SK-MEL-5 (cell line): ENCODE results near the gene RPN1. TPM values are rescaled to one million over a fixed set of nuclear protein-coding genes. Genes with fewer than 3 reads are reported as not detected.
"Not testable (repeated sequence)": the region's sequence is repeated elsewhere in the genome, so short reads cannot be mapped to it uniquely, and the experiment has no call there.

ENCODE experiments used
- DNase-seq: peaks from one replicate; pipeline ENCODE4 v3.0.0-alpha.2; 2016; ENCODE audit warnings: low read depth, low spot score
- in situ Hi-C: cut with HindIII; loops from 2 replicates; pipeline ENCODE4 v1.10.0; 2016; ENCODE audit warnings: low sequenced_read_pairs, high pct_unique_total_duplicates, low pct_unique_long_range_greater_than_20kb
- total RNA-seq: library from RNA; depleted of rRNA; stranded (reverse); fragments of >200 nt; shearing (Covaris generic); gene quantifications from 2 replicates; pipeline ENCODE4 v1.2.3, GENCODE V29; 2014

RPN1 gene
- total RNA-seq, 1 experiment from 2014 or later, result 632 TPM

- DNase-seq, result no peak
- in situ Hi-C loops, result no loop called here
These were observed 4.9 kb upstream of the RPN1 start for GRCh38 chr3:128655531-128655930.

- in situ Hi-C loops, DNase-seq: not testable (repeated sequence)
These were observed 3.6 kb upstream of the RPN1 start for GRCh38 chr3:128653993-128654805.

- DNase-seq, in situ Hi-C loops: not testable (repeated sequence)
These were observed 2.9 kb upstream of the RPN1 start for GRCh38 chr3:128653383-128653992.

- in situ Hi-C loops, result no loop called here
- no peak for DNase-seq
These were observed 1.5 kb downstream of the RPN1 start for GRCh38 chr3:128648940-128649663.

GRCh38 chr3:128648402-128648801, 2.2 kb downstream of the RPN1 start:
- in situ Hi-C loops, result no loop called here
- no peak for DNase-seq

- in situ Hi-C loops, result no loop called here
- DNase-seq, result no peak
These were observed 3.3 kb downstream of the RPN1 start for GRCh38 chr3:128647307-128647706.

- in situ Hi-C loops, result no loop called here
- no peak for DNase-seq
These were observed 16.5 kb downstream of the RPN1 start for GRCh38 chr3:128634075-128634611.

- in situ Hi-C loops, result no loop called here
- DNase-seq, result no peak
These were observed 18.3 kb downstream of the RPN1 start for GRCh38 chr3:128632301-128632700.

- no peak for DNase-seq
- in situ Hi-C loops, result no loop called here
These were observed 20.7 kb downstream of the RPN1 start for GRCh38 chr3:128629936-128630335.

GRCh38 chr3:128625409-128625945, 25.1 kb downstream of the RPN1 start:
- DNase-seq, result no peak
- in situ Hi-C loops, result no loop called here

GRCh38 chr3:128624526-128625138, 26.0 kb downstream of the RPN1 start:
- in situ Hi-C loops, result no loop called here
- DNase-seq, result no peak

- in situ Hi-C loops, result no loop called here
- DNase-seq, result no peak
These were observed 26.8 kb downstream of the RPN1 start for GRCh38 chr3:128623762-128624176.

- in situ Hi-C loops, result no loop called here
- no peak for DNase-seq
These were observed 28.7 kb downstream of the RPN1 start for GRCh38 chr3:128621931-128622330.

GRCh38 chr3:128621234-128621633, 29.4 kb downstream of the RPN1 start:
- in situ Hi-C loops, result no loop called here
- no peak for DNase-seq

GRCh38 chr3:128620268-128620691, 30.3 kb downstream of the RPN1 start:
- in situ Hi-C loops, result no loop called here
- DNase-seq, result peak; percentile 24

- DNase-seq, result peak; percentile 35
- in situ Hi-C loops, result no loop called here
These were observed 31.3 kb downstream of the RPN1 start for GRCh38 chr3:128619146-128619890.

GRCh38 chr3:128618398-128618726, 32.3 kb downstream of the RPN1 start:
- peak; percentile 18 for DNase-seq
- in situ Hi-C loops, result no loop called here
